Hair follicular keratinocyte (primary cell): ENCODE measurements around the gene TRIM36. TPM values are rescaled to one million over a fixed set of nuclear protein-coding genes. Genes with fewer than 3 reads are reported as not detected.

ENCODE experiments used
- total RNA-seq: library from RNA; depleted of rRNA; stranded (reverse); fragments of >200 nt; gene quantifications from 2 replicates; pipeline ENCODE4 v1.2.3, GENCODE V29; 2015

The TRIM36 gene
- total RNA-seq = 1.7 and 3.7 TPM in 2 replicates

GRCh38 chr5:115169487-115170133 lies at the start of gene TRIM36:
TRIM36 (minus strand) TSS chr5:115169908; CDS start chr5:115169634, 274 bp downstream.

Other genes starting within 250 kb of the TRIM36 start
- gene PGGT1B, start 93.0 kb upstream of the TRIM36 start, total RNA-seq = 6.8 and 7.6 TPM in 2 replicates
- gene CCDC112, start 126.7 kb upstream of the TRIM36 start, total RNA-seq = 4.4 and 7.1 TPM in 2 replicates